KOPT-K1 (cell line): Measurements from ENCODE around the gene JPT2.
"Not testable (repeated sequence)": the region's sequence is repeated elsewhere in the genome, so short reads cannot be mapped to it uniquely, and the experiment has no call there.

Experiments
- H3K27ac ChIP-seq: fragments of 200-600 bp; sonication (generic); 2 replicates; pipeline ENCODE4 v1.5.1; 2016; ENCODE audit warnings: antibody characterized with exemption, mild to moderate bottlenecking, low read depth, low read length; ENCODE audit not compliant: poor library complexity, severe bottlenecking
- H3K36me3 ChIP-seq: fragments of 200-600 bp; sonication (generic); 2 replicates; pipeline ENCODE4 v1.5.1; 2017; ENCODE audit warnings: antibody characterized with exemption, mild to moderate bottlenecking, low read length, moderate library complexity; ENCODE audit not compliant: insufficient read depth
- H3K9me3 ChIP-seq: fragments of 200-600 bp; sonication (generic); 2 replicates; pipeline ENCODE4 v1.5.1; 2017; ENCODE audit warnings: antibody characterized with exemption, low read length, mild to moderate bottlenecking; ENCODE audit not compliant: insufficient read depth, poor library complexity, severe bottlenecking

Gene JPT2

DNA sequence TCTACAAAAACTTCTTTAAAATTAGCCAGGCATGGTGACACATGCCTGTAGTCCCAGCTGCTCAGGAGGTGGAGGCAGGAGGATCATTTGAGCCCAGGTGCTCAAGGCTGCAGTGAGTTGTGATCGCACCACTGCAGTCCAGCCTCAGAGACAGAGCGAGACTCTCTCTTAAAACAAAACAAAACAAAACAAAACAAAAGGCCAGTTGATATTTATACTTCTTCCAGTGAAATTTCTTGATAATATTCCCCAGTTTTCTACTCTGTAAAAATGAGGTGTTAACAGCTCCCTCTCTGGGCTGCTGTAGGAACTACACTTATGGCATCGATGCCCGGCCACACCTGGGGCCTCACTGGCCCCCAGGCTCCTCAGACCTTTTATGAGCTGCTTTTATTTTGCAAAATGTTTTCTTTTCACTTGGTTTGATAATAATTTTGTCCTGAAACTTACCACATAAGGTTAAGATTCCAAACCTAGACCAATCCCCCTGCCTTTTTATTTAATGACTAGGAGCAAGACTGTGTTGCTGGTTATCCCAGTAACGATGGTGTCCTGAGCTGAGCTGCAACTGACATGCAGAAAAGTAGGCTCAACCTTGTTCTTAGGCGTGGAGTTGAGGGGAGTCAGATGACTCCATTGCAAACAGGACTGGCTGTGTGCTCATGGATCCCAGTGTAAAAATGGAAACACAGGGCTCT is 45.5 kb downstream of the JPT2 start:
- Histone ChIP-seq H3K9me3 (no peaks in the 10 kb centered on the region), H3K27ac (no peak overlapping the region), H3K36me3 (peaks cover 40% of the 10 kb centered on the region)

DNA sequence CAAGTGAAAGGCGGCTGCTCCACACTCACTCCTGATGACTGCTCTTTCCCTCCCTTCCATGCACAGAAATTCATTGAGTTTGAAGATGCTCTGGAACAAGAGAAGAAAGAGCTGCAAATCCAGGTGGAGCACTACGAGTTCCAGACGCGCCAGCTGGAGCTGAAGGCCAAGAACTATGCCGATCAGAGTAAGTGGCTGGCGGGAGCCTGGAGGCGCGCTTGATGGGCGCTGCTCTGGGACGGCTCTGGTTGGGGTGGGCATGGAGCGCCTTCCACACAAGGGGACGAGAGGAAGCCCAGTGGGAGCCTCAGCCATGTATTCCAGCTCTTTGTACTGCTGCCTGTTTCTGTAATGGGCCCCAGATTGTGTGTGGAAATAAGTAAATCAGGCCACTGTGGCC is 46.4 kb downstream of the JPT2 start:
- no peak overlapping the region for H3K27ac ChIP-seq
- peaks cover 49% of the 10 kb centered on the region for H3K36me3 ChIP-seq
- no peaks in the 10 kb centered on the region for H3K9me3 ChIP-seq

DNA sequence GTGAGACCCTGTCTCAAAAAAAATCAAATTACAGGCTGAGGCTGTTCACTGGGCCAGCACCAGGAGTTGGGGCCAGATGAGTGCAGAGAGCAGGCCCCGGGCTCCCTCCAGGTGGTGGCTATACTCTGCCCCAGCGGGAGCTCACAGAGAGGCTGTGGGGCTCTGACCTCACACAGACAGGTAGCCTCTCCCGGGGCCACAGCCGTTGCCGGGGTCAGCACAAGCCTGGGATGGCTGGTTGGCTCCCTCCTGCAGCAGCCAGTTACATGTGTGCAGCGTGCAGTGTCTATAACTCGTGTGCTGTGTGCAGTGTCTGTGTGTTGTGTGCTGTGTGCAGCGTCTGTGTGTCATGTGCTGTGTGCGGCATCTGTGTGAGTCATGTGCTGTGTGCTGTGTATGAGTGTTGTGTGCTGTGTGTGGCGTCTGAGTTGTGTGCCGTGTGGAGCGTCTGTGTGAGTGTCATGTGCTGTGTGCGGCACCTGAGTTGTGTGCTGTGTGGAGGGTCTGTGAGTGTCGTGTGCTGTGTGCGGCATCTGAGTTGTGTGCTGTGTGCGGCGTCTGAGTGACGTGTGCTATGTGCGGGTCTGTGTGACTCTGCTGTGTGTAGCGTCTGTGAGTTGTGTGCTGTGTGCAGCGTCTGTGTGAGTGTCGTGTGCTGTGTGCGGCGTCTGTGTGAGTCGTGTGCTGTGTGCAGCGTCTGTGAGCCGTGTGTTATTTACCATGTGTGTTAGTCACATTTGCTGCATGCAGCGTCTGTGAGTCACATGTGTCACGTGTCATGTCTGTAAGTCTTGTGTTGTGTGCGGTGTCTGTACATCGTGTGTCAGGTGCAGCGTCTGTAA is 48.8 kb downstream of the JPT2 start:
- Histone ChIP-seq H3K9me3 (no peaks in the 10 kb centered on the region), H3K36me3 (peaks cover 68% of the 10 kb centered on the region), H3K27ac (no peak overlapping the region)

GRCh38 chr16:1727651-1728624 is 49.9 kb downstream of the JPT2 start:
- peaks cover 78% of the 10 kb centered on the region for H3K36me3 ChIP-seq
- no peak overlapping the region for H3K27ac ChIP-seq
- no peaks in the 10 kb centered on the region for H3K9me3 ChIP-seq

- Histone ChIP-seq H3K36me3 (peaks cover 89% of the 10 kb centered on the region), H3K27ac (no peak overlapping the region), H3K9me3 (no peaks in the 10 kb centered on the region)
Observed at GRCh38 chr16:1729026-1729425, 50.9 kb downstream of the JPT2 start.

DNA sequence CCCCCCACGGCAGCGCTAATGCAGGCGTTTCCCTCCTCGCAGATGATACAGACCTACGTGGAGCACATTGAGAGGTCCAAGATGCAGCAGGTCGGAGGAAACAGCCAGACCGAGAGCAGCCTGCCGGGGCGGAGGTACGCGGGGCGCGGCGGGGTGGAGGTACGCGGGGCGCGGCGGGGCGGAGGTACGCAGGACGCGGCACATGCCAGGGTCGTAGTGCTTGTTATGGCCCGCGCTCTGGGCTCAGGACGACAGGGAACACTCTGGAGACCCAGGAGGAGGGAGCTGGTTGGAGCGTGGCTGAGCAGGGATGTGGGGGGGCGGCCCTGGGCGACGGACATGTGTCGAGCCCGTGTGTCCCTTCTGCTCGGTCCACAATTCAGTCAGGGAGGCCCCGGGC is 51.4 kb downstream of the JPT2 start:
- Histone ChIP-seq H3K36me3 (peaks cover 89% of the 10 kb centered on the region), H3K9me3 (no peaks in the 10 kb centered on the region), H3K27ac (no peak overlapping the region)

- H3K9me3 ChIP-seq: peaks cover 14% of the 10 kb centered on the region
- no peak overlapping the region for H3K27ac ChIP-seq
- peaks cover 92% of the 10 kb centered on the region for H3K36me3 ChIP-seq
Observed at GRCh38 chr16:1731073-1731472, 53.0 kb downstream of the JPT2 start.

GRCh38 chr16:1731603-1732002 is 53.5 kb downstream of the JPT2 start:
- peaks cover 87% of the 10 kb centered on the region for H3K36me3 ChIP-seq

DNA sequence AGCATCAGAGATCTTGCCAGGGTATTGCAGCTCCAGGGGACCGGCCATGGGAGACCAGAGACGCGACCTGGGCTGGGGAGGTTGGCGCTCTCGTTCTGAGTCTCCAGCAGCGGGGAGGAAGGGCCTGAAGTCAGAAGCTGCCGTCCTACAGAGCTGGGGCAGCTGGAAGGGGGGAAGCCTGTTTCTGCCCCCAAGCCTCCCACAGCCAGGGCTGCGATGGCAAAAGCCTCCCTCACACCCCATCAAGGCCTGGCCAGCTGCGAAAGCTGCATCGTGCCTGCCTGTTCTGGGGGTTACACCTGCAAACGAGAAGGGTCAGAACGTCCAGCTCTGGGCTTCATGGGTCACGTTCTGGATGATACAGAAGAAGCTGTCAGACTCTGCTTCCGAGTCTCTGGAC is 54.0 kb downstream of the JPT2 start:
- Histone ChIP-seq H3K27ac (no peak overlapping the region), H3K36me3 (peaks cover 82% of the 10 kb centered on the region), H3K9me3 (peaks cover 24% of the 10 kb centered on the region)

More at GRCh38 chr16:1731603-1732002, 53.5 kb downstream of the JPT2 start:
- peaks cover 20% of the 10 kb centered on the region for H3K9me3 ChIP-seq
- no peak overlapping the region for H3K27ac ChIP-seq

GRCh38 chr16:1732551-1732987 is 54.5 kb downstream of the JPT2 start:
- not testable (repeated sequence) for H3K27ac ChIP-seq
- H3K36me3 ChIP-seq: peaks cover 77% of the 10 kb centered on the region
- H3K9me3 ChIP-seq: peaks cover 29% of the 10 kb centered on the region

DNA sequence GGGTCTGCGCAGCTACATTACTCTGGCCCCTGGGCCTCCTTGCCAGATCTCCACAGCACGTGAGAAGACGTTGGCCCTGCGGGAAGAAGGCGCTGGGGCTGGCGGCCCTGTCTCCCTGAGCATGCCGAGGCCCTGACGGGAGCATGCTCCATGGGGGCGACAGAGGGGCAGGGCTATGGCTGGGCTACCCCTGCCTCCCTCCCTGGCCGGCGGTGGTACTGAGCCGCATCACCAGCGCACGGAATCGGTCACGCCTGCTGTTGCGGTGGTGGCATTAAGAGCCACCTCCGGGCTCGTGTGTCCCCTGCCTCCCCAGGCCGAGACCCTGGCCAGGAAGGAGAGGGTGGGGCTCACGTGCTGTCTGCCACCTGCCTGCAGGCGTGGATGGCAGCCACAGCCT is 56.0 kb downstream of the JPT2 start:
- peaks cover 62% of the 10 kb centered on the region for H3K36me3 ChIP-seq
- no peak overlapping the region for H3K27ac ChIP-seq
- H3K9me3 ChIP-seq: peaks cover 44% of the 10 kb centered on the region

- Histone ChIP-seq H3K27ac (no peak overlapping the region), H3K36me3 (peaks cover 55% of the 10 kb centered on the region), H3K9me3 (peaks cover 51% of the 10 kb centered on the region)
Observed at GRCh38 chr16:1734816-1735215, 56.7 kb downstream of the JPT2 start.

DNA sequence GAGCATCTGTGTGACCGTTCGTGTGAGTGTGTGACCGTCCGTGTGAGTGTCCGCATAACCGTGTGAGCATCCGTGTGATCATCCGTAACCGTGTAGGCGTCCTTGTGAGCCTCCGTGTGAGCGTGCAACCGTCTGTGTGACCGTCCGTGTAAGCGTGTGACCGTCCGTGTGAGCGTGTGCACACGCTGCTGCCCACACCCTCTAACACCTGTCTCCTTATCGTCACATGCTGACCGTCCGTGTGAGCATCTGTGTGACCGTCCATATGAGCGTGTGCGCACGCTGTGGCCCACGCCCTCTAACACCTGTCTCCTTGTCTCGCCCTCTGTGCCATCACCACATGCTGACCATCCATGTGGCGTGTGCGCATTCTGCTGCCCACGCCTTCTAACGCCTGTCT is 62.2 kb downstream of the JPT2 start:
- Histone ChIP-seq H3K27ac (no peak overlapping the region), H3K9me3 (peaks cover 49% of the 10 kb centered on the region), H3K36me3 (peaks cover 35% of the 10 kb centered on the region; the same call in 1 of the 2 replicates)

GRCh38 chr16:1740781-1741490 is 62.9 kb downstream of the JPT2 start:
- Histone ChIP-seq H3K27ac (no peak overlapping the region), H3K9me3 (peaks cover 42% of the 10 kb centered on the region), H3K36me3 (peaks cover 36% of the 10 kb centered on the region; the same call in 1 of the 2 replicates)
